ENCODE data around the gene TMED4.

The TMED4 gene

GRCh38 chr7:44581879-44582603 is at the start of gene TMED4:
TSS of gene TMED4 (minus strand) at chr7:44582231. CDS start at chr7:44582206, 25 bp downstream.
- Histone ChIP-seq H3K36me3 (peaks cover 25 to 44% (median 37%) of the 10 kb centered on the region in 11 experiments), H4K20me1 (peaks cover 0 to 37% (median 0%) of the 10 kb centered on the region in 11 experiments; a peak in 9 of 22 replicates), H3K9ac (peak within 1 kb of the TSS; percentile 87 to 96 (median 93)), H3K4me3 (peak within 1 kb of the TSS; percentile 79 to 99 (median 90)), H3K27ac (peak within 1 kb of the TSS; percentile 80 to 93 (median 89)), H3K4me2 (peak within 1 kb of the TSS; percentile 93 to 99 (median 96)), H3K9me3 (replicated peaks in 1 of 11) (no peaks in the 10 kb centered on the region), H3K27me3 (no peaks in the 10 kb centered on the region), H3K4me1 (peaks cover 26 to 32% (median 30%) of the 10 kb centered on the region in 10 experiments)
- TF ChIP-seq Cebpa-rat (IDR thresholded peaks at IDR 0.05) = no peak

GRCh38 chr7:44631458-44632115 is 49.6 kb upstream of the TMED4 start:
- peak in 9 of 11 experiments; percentile 42 to 87 (median 74); a peak in 16 of 22 replicates for TF ChIP-seq Cebpa-rat (IDR thresholded peaks at IDR 0.05)
- Histone ChIP-seq H3K9ac (peak overlapping the region; percentile 37 to 77 (median 70); a peak in 20 of 22 replicates), H4K20me1 (peaks cover 0 to 23% (median 0%) of the 10 kb centered on the region in 11 experiments; a peak in 3 of 22 replicates), H3K9me3 (replicated peaks in 1 of 11) (no peaks in the 10 kb centered on the region), H3K4me2 (peak overlapping the region; percentile 23 to 97 (median 67)), H3K36me3 (peaks cover 23 to 76% (median 48%) of the 10 kb centered on the region in 11 experiments), H3K27ac (peak overlapping the region; percentile 68 to 97 (median 84)), H3K4me1 (peaks cover 15 to 100% (median 76%) of the 10 kb centered on the region in 10 experiments; a peak in 19 of 20 replicates), H3K27me3 (no peaks in the 10 kb centered on the region), H3K4me3 (peak overlapping the region in 4 of 10 experiments; percentile 5 to 19 (median 8); a peak in 6 of 20 replicates)

GRCh38 chr7:44630792-44631457 is 48.9 kb upstream of the TMED4 start:
- TF ChIP-seq Cebpa-rat (IDR thresholded peaks at IDR 0.05) = no peak
- Histone ChIP-seq H3K4me3 (peak overlapping the region in 3 of 10 experiments; percentile 8 to 9 (median 8); a peak in 3 of 20 replicates), H4K20me1 (peaks cover 0 to 23% (median 0%) of the 10 kb centered on the region in 11 experiments; a peak in 3 of 22 replicates), H3K36me3 (peaks cover 30 to 76% (median 51%) of the 10 kb centered on the region in 11 experiments), H3K27ac (peak overlapping the region; percentile 68 to 97 (median 84)), H3K9ac (peak overlapping the region in 10 of 11 experiments; percentile 23 to 77 (median 70); a peak in 16 of 22 replicates), H3K9me3 (replicated peaks in 1 of 11) (no peaks in the 10 kb centered on the region), H3K27me3 (no peaks in the 10 kb centered on the region), H3K4me2 (peak overlapping the region; percentile 23 to 97 (median 67)), H3K4me1 (peaks cover 15 to 100% (median 70%) of the 10 kb centered on the region in 10 experiments; a peak in 19 of 20 replicates)

GRCh38 chr7:44629829-44630522 is 47.9 kb upstream of the TMED4 start:
- peaks cover 39 to 82% (median 61%) of the 10 kb centered on the region in 11 experiments for H3K36me3 ChIP-seq

GRCh38 chr7:44626620-44627019 is 44.6 kb upstream of the TMED4 start:
- H3K4me2 ChIP-seq = peak overlapping the region in 1 of 11 experiments; percentile 18; a peak in 1 of 22 replicates
- H3K36me3 ChIP-seq = peaks cover 47 to 77% (median 61%) of the 10 kb centered on the region in 11 experiments
- peaks cover 0 to 2% (median 0%) of the 10 kb centered on the region in 11 experiments; a peak in 2 of 22 replicates for H3K9me3 ChIP-seq (replicated peaks in 1 of 11)
- H3K27ac ChIP-seq = peak overlapping the region in 3 of 11 experiments; percentile 15 to 28 (median 20); a peak in 4 of 22 replicates
- H4K20me1 ChIP-seq = peaks cover 0 to 60% (median 31%) of the 10 kb centered on the region in 11 experiments; a peak in 18 of 22 replicates
- no peaks in the 10 kb centered on the region for H3K27me3 ChIP-seq
- 0 out of 22 replicates have a peak overlapping the region, but pooled peaks of 1 of the 11 experiments have one; percentile 22 for H3K9ac ChIP-seq
- no peak overlapping the region for H3K4me3 ChIP-seq
- no peak for TF ChIP-seq Cebpa-rat (IDR thresholded peaks at IDR 0.05)
- H3K4me1 ChIP-seq = peaks cover 11 to 94% (median 40%) of the 10 kb centered on the region in 10 experiments; a peak in 19 of 20 replicates

More at GRCh38 chr7:44629829-44630522, 47.9 kb upstream of the TMED4 start:
- no peak overlapping the region for H3K4me3 ChIP-seq
- H3K9me3 ChIP-seq (replicated peaks in 1 of 11) = no peaks in the 10 kb centered on the region
- no peak for TF ChIP-seq Cebpa-rat (IDR thresholded peaks at IDR 0.05)
- peak overlapping the region in 10 of 11 experiments; percentile 13 to 75 (median 68); a peak in 15 of 22 replicates for H3K9ac ChIP-seq
- H3K27ac ChIP-seq = peak overlapping the region; percentile 68 to 97 (median 84)
- peaks cover 15 to 97% (median 61%) of the 10 kb centered on the region in 10 experiments; a peak in 19 of 20 replicates for H3K4me1 ChIP-seq
- H4K20me1 ChIP-seq = peaks cover 0 to 31% (median 0%) of the 10 kb centered on the region in 11 experiments; a peak in 5 of 22 replicates
- H3K4me2 ChIP-seq = peak overlapping the region in 9 of 11 experiments; percentile 54 to 97 (median 76); a peak in 15 of 22 replicates
- H3K27me3 ChIP-seq = no peaks in the 10 kb centered on the region

GRCh38 chr7:44625526-44626471 is 43.8 kb upstream of the TMED4 start:
- H3K9me3 ChIP-seq (replicated peaks in 1 of 11) = peaks cover 0 to 5% (median 0%) of the 10 kb centered on the region in 11 experiments; a peak in 2 of 22 replicates
- peak overlapping the region in 2 of 11 experiments; percentile 20 to 28; a peak in 3 of 22 replicates for H3K27ac ChIP-seq
- H3K4me3 ChIP-seq = no peak overlapping the region
- H3K4me2 ChIP-seq = no peak overlapping the region
- peaks cover 47 to 72% (median 62%) of the 10 kb centered on the region in 11 experiments for H3K36me3 ChIP-seq
- no peak for TF ChIP-seq Cebpa-rat (IDR thresholded peaks at IDR 0.05)
- no peak overlapping the region; a peak in 1 of 22 replicates for H3K9ac ChIP-seq
- no peaks in the 10 kb centered on the region for H3K27me3 ChIP-seq
- peaks cover 0 to 68% (median 40%) of the 10 kb centered on the region in 11 experiments; a peak in 18 of 22 replicates for H4K20me1 ChIP-seq
- H3K4me1 ChIP-seq = peaks cover 3 to 94% (median 40%) of the 10 kb centered on the region in 10 experiments; a peak in 19 of 20 replicates

- peak overlapping the region in 2 of 11 experiments; percentile 13 to 14; a peak in 1 of 22 replicates for H3K27ac ChIP-seq
- H3K9ac ChIP-seq = no peak overlapping the region
- no peak for TF ChIP-seq Cebpa-rat (IDR thresholded peaks at IDR 0.05)
- no peaks in the 10 kb centered on the region for H3K27me3 ChIP-seq
- peaks cover 47 to 68% (median 54%) of the 10 kb centered on the region in 11 experiments for H3K36me3 ChIP-seq
- no peak overlapping the region for H3K4me3 ChIP-seq
- peaks cover 0 to 5% (median 0%) of the 10 kb centered on the region in 11 experiments; a peak in 2 of 22 replicates for H3K9me3 ChIP-seq (replicated peaks in 1 of 11)
- peaks cover 0 to 94% (median 26%) of the 10 kb centered on the region in 10 experiments; a peak in 14 of 20 replicates for H3K4me1 ChIP-seq
- H4K20me1 ChIP-seq = peaks cover 0 to 82% (median 51%) of the 10 kb centered on the region in 11 experiments; a peak in 18 of 22 replicates
- no peak overlapping the region for H3K4me2 ChIP-seq
These were observed 42.3 kb upstream of the TMED4 start for GRCh38 chr7:44624318-44624717.
